Measurements from ENCODE around the gene KATNAL1. TPM values are rescaled to one million over a fixed set of nuclear protein-coding genes. Genes with fewer than 3 reads are reported as not detected.

Gene KATNAL1
- total RNA-seq, 1 experiment from 2014 or later: 14.2 TPM

- DNase-seq (ENCODE audit: low spot score): no peak
- ATAC-seq: no peak
- CTCF ChIA-PET: interaction anchor here (1.1 to 1.8 kb wide), 2 partner anchors 41 to 60 kb away, joined by 3 to 7 read pairs; no protein-coding TSS in a partner anchor
- POLR2A ChIA-PET: no interaction called here
- no peak overlapping the region for H3K27ac Mint-ChIP-seq
- H3K27me3 Mint-ChIP-seq (ENCODE audit: low read depth): no peaks in the 10 kb centered on the region; the same call in 1 of the 2 replicates
- no peak overlapping the region for H3K4me3 Mint-ChIP-seq
- no peak for TF ChIP-seq CREM (CRISPR knock-in tag; IDR thresholded peaks at IDR 0.05)
- TF ChIP-seq USF1 (CRISPR knock-in tag; IDR thresholded peaks at IDR 0.05): no peak
- no peak for TF ChIP-seq ERG (CRISPR knock-in tag; IDR thresholded peaks at IDR 0.05)
- TF ChIP-seq ZNF219 (CRISPR knock-in tag; IDR thresholded peaks at IDR 0.05; ENCODE audit: borderline replicate concordance): no peak
- no peak for TF ChIP-seq ZNF396 (CRISPR knock-in tag; IDR thresholded peaks at IDR 0.05; ENCODE audit: borderline replicate concordance)
- TF ChIP-seq ESRRA (CRISPR knock-in tag; IDR thresholded peaks at IDR 0.05; ENCODE audit: borderline replicate concordance): no peak
- no peak for TF ChIP-seq ATF1 (CRISPR knock-in tag; IDR thresholded peaks at IDR 0.05)
- no peak for TF ChIP-seq PREB (CRISPR knock-in tag; IDR thresholded peaks at IDR 0.05; ENCODE audit: borderline replicate concordance)
- TF ChIP-seq, protein P1, sequence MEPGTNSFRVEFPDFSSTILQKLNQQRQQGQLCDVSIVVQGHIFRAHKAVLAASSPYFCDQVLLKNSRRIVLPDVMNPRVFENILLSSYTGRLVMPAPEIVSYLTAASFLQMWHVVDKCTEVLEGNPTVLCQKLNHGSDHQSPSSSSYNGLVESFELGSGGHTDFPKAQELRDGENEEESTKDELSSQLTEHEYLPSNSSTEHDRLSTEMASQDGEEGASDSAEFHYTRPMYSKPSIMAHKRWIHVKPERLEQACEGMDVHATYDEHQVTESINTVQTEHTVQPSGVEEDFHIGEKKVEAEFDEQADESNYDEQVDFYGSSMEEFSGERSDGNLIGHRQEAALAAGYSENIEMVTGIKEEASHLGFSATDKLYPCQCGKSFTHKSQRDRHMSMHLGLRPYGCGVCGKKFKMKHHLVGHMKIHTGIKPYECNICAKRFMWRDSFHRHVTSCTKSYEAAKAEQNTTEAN (CRISPR knock-in tag; IDR thresholded peaks at IDR 0.05): no peak
- TF ChIP-seq, protein P2, sequence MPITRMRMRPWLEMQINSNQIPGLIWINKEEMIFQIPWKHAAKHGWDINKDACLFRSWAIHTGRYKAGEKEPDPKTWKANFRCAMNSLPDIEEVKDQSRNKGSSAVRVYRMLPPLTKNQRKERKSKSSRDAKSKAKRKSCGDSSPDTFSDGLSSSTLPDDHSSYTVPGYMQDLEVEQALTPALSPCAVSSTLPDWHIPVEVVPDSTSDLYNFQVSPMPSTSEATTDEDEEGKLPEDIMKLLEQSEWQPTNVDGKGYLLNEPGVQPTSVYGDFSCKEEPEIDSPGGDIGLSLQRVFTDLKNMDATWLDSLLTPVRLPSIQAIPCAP (CRISPR knock-in tag; IDR thresholded peaks at IDR 0.05): no peak
- no peak for TF ChIP-seq ZNF138 (CRISPR knock-in tag; conservative IDR thresholded peaks at IDR 0.05)
- H3K36me3 Mint-ChIP-seq: no peaks in the 10 kb centered on the region
- H3K4me1 Mint-ChIP-seq: peaks cover 12% of the 10 kb centered on the region
- H3K9me3 Mint-ChIP-seq: no peaks in the 10 kb centered on the region
These were observed 134.6 kb downstream of the KATNAL1 start for GRCh38 chr13:30172593-30173302.

DNA sequence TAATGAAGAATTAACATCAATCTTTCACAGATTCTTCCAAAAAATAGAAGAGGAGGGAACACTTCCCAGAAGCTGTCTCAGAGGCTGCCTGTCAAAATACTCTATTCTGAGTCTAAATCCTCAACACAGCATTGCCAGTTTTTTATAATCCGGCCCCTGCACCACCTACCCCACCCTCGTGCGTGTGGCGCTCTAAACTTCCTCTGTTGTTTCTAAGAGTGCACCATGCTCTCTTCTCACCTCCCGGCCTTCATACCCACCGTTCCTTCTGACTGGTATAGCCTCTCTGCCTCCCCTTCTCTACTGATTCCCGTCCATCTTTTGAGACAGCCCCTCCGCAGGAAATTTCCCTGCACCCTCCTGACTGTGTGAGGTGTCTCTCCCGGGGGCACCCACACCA is 136.8 kb downstream of the KATNAL1 start:
- H3K27me3 Mint-ChIP-seq (ENCODE audit: low read depth): no peaks in the 10 kb centered on the region; the same call in 1 of the 2 replicates
- ATAC-seq: no peak
- no peak for DNase-seq (ENCODE audit: low spot score)
- H3K9me3 Mint-ChIP-seq: no peaks in the 10 kb centered on the region
- ChIA-PET POLR2A (no interaction called here), CTCF (no interaction called here)
- H3K36me3 Mint-ChIP-seq: no peaks in the 10 kb centered on the region
- H3K4me1 Mint-ChIP-seq: peaks cover 30% of the 10 kb centered on the region
- H3K4me3 Mint-ChIP-seq: no peak overlapping the region
- H3K27ac Mint-ChIP-seq: no peak overlapping the region
- no peak for TF ChIP-seq NR2C2 (CRISPR knock-in tag; IDR thresholded peaks at IDR 0.05)
- TF ChIP-seq ZNF317 (CRISPR knock-in tag; IDR thresholded peaks at IDR 0.05; ENCODE audit: borderline replicate concordance, low read depth): no peak
- TF ChIP-seq PRRX2 (CRISPR knock-in tag; IDR thresholded peaks at IDR 0.05): no peak
- TF ChIP-seq, protein P3, sequence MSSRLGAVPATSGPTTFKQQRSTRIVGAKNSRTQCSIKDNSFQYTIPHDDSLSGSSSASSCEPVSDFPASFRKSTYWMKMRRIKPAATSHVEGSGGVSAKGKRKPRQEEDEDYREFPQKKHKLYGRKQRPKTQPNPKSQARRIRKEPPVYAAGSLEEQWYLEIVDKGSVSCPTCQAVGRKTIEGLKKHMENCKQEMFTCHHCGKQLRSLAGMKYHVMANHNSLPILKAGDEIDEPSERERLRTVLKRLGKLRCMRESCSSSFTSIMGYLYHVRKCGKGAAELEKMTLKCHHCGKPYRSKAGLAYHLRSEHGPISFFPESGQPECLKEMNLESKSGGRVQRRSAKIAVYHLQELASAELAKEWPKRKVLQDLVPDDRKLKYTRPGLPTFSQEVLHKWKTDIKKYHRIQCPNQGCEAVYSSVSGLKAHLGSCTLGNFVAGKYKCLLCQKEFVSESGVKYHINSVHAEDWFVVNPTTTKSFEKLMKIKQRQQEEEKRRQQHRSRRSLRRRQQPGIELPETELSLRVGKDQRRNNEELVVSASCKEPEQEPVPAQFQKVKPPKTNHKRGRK (CRISPR knock-in tag; IDR thresholded peaks at IDR 0.05; ENCODE audit: borderline replicate concordance): no peak
- no peak for TF ChIP-seq ZNF138 (CRISPR knock-in tag; conservative IDR thresholded peaks at IDR 0.05)
- TF ChIP-seq NFYB (CRISPR knock-in tag; conservative IDR thresholded peaks at IDR 0.05; ENCODE audit: low read depth): no peak
- TF ChIP-seq, protein P4, sequence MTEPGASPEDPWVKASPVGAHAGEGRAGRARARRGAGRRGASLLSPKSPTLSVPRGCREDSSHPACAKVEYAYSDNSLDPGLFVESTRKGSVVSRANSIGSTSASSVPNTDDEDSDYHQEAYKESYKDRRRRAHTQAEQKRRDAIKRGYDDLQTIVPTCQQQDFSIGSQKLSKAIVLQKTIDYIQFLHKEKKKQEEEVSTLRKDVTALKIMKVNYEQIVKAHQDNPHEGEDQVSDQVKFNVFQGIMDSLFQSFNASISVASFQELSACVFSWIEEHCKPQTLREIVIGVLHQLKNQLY (CRISPR knock-in tag; IDR thresholded peaks at IDR 0.05): no peak
- TF ChIP-seq, protein P5, sequence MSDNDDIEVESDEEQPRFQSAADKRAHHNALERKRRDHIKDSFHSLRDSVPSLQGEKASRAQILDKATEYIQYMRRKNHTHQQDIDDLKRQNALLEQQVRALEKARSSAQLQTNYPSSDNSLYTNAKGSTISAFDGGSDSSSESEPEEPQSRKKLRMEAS (CRISPR knock-in tag; IDR thresholded peaks at IDR 0.05): no peak
- TF ChIP-seq ERG (CRISPR knock-in tag; IDR thresholded peaks at IDR 0.05): no peak

All from WTC11 (cell line).